ENCODE data around the gene COMMD2. TPM values are rescaled to one million over a fixed set of nuclear protein-coding genes. Genes with fewer than 3 reads are reported as not detected.

The COMMD2 gene
- total RNA-seq, 1 donor from 2014 or later: 31.8 TPM

DNA sequence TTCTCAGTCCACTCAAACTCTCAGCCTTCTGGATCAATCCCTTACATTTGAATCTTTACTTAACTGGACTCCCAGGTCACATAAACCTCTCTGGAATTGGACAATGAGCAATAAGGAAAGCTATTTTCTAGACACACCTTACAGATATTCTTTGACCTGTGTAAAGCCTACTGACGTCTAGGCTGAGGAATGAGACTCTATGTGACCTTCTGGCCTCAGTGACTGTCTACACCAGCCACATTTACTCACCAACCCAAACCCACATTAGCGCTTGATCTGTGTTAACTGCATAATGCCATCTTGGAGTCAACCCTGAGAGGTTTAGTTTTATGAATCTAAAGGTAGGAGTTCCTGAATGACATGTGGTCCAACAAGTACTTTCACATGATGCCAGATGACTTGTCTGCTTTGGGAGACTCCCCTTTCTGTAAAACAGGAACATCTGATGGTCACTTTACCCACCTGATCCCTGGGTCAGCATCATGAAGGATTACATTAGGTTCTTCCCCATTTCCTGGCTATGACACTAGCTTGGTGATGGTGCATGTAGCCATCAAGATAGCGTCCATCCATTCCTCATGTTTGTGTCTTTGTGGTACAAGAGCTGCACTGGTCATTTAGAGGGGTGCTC is 11.4 kb upstream of the COMMD2 start:
- no peak for DNase-seq

DNA sequence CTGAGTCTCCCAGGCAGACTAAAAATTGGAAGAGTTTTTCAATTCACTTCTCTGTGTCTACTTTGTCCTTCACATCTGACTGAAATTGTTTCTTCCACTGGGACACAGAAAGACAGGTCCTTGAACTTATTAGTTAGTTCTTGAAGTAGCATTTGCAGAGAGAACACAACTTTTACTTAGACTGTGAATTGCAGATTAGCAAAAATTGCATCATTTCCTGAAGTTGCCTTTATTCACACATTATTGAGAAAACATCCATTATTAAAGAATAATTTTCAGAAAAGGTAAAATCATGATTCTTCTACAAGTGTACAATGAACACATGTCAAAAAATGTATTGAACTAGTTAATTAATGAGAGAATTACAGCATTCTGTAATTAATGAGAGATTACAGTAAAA is 1.4 kb upstream of the COMMD2 start:
- DNase-seq: no peak

DNA sequence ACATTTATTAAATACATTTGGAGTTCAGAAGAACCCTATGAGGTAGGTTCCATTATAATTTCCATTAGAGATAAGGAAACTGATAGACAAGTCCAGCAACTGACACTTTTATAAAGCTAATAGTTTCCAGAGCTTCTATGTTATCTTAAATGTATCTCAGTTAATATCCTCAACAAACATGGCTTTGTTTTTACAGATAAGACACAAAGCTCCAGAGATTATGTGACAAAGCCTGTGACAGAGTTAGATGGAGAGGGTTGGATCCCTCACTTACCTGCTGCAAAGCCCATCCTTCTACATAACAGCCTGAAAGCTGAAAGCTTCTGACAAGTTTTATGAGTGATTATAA is 473 bp upstream of the COMMD2 start:
- no peak for DNase-seq

DNA sequence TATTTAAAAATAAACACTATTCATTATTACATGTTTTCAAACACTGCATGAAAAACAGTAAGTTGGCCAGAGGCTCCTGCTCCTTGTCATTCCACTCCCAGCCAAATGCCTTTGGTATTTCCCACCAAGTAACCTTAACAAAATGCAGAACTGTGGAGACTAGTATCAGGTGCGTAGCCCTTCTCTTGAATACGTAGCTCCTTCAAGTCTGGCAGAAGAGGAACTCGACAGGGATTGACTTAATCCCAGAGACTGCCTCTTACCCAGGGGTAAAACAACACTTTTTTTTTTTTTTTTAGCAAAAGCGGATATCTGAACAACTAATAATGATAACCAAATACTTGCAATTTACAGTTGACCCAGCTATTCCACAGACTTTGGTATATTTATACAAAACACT is 738 bp downstream of the COMMD2 start:
- no peak for DNase-seq

DNA sequence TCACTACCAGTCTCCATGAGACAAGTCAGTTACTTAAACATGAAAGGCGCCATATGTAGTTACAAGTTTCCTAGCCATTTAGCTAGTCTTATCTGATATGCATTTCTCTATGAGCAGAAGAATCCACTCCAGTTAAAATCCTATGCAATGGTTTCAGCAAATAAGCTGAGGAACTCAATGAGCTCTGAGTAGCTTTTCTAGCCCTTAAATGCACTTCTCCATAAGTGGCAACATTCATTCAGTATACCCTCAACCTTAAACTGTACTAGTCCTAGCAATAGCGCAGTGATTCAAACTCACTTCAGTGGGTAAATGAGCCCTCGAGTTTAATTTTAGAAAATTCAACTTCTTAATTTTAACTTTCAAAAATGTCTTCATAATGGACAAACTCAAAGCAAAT is 7.7 kb downstream of the COMMD2 start:
- DNase-seq: no peak

DNA sequence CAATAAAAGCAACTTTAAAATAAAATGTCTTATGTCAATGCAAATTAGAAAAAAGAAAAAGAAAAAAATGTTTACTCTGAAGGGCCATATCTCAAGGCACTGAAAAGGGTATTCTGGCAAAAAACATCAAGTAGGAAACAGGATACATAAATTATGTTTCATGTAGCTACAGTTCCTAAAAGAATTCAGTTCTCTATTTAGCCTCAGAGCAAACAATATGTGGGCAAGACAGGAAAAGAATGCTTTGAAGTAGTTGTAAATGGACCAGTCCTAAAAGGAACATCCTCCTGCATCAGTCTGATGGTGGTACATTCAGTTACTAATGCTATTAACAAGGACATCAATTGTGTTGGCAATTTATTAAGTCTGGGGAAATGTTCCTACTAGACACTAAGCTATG is 8.1 kb downstream of the COMMD2 start:
- no peak for DNase-seq

DNA sequence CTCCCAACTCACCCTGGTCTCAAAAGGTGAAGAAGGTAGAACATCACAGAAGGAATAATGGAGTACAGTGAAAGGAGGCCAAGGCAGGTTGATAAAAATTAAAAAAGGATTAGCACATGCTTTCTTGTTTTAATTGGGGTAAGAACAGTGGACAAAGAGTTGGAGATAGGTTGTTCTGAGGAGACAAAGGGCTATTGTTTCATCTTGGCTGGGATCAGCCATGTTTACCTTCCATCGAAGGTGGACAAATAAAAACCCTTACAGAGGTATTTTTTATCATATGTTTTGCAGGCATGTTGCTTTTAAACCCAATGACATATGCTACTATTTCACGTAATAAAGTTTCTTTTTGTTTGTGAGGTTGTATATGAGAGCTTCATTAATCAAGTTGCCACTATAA is 12.9 kb downstream of the COMMD2 start:
- DNase-seq: no peak

DNA sequence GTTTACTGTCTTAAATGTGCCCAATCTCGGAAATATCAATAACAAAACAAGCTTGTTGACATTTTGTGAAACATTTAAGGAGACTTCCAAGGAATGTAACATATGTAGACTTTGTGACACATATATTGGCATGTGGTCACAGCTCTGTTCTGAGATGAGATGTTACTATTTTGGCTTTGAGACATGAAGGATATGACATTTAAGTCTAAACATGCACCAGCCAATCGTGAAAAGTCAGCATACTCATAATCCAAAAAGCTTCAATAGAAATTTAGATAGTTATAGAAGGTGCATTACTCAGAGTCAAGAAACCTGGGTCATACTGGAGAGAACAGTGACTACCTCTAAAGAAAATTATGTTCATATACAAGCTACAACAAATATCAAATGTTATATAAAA is 13.4 kb downstream of the COMMD2 start:
- DNase-seq: no peak

DNA sequence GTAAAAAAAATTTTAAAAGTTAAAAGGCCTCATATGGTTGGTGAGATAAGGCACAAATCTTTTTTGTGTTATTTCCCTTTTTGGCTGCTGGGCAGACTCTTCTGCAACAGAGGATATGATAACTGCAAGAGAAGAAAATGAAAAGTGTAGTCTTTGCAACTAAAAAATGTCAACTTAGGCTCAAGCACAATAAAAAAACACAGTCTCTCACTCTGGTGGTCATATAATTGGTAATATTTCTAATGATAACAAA is 15.4 kb downstream of the COMMD2 start:
- DNase-seq: no peak

DNA sequence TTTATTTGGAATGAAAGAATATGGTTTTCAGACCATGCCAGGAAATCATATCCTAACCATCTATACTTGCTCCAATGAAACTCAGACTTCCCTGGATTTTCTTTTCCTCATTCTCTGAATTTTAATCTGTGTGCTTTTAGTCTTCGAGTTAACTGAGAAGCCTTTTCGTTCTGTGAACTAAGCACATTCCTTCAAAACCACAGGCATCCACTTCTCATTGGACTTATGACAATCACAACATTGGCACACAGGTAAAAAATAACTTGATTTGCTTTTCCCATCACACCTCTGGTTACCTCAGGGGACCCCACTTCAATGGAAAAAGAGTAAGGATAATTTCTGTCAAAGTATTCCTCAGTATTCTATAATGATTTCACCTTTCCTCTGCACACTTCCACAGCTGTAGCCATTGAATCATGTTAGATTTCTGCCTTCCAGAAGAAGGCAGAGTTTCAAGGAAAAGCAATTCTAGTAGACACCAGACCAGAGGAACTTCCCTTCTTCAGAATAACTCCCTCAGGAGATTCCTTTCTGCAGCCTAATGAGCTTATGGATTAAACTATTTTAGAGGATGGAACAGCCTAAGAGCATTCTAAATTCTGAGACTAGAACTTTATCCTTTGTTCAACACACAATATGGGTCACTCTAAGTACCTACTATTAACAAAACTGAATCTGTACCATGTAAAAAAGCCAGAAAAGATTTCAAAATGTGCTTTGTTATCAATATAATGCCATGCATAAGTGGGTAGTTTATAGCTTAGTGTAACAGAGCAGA is 15.9 kb downstream of the COMMD2 start:
- no peak for DNase-seq

DNA sequence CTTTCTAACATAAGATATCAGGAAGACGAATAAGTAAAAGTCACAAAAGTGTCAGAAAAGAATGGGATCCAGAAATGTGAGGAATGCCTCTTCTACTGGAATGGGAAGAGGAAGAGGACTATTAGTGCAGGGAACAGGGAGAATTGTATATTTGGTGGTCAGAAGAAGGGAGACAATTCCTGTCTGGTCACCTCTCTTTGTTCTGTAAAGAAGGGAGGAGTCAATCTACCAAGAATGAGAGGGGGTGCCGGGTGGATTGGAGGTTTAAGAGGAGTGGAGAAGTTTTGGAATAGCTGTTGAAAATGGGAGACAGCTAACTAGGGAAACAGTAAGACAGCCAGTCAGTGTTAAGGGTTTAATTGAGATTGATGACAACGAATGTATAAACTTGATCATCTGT is 20.1 kb downstream of the COMMD2 start:
- no peak for DNase-seq

DNA sequence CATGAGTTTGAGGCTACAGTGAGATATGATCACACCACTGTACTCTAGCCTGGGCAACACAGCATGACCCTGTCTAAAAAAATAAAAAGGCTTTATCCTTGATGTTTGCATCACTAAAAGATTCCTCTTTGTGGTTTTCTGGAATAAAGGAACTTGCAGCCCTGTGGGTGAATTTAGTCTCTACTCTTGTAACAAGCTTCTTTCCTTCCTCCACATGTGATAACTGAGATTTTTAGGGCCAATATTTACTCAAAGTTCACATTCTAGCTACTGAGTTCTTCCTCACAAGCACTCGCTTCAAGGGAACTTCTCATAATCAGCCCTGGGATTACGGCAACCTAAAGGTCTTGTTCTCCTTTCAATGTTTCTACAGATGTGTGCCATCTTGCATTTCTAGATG is 24.6 kb downstream of the COMMD2 start:
- no peak for DNase-seq

DNA sequence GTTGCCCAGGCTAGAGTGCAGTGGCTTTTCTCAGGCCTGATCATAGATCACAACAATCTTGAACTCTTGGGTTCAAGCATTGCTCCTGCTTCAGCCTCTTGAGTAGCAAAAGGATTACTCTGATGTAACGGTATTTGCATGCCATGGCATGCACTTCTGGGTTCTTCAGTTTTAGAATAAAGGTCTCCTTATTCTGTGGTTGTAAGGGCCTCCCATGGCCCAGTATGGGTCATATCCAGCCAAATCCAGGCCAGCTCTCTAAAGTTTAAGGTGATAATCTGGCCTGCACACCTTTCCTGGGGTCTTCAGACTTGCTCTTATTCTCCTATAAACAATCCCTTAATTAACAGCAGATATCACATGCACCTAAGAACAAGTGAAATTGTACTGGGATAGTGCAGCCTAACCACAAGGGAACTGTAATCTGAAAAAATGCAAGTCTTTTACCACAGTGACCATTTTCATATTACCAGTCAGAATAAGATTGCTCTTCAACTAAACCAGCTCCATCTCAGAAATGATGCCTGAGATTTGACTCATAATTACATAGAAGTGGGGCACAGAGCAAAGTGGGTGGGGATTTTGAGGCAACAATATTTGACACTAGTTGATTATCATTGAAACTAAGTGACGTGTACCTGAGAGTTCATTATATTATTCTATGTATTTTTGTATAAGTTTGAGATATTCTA is 25.4 kb downstream of the COMMD2 start:
- DNase-seq: no peak

DNA sequence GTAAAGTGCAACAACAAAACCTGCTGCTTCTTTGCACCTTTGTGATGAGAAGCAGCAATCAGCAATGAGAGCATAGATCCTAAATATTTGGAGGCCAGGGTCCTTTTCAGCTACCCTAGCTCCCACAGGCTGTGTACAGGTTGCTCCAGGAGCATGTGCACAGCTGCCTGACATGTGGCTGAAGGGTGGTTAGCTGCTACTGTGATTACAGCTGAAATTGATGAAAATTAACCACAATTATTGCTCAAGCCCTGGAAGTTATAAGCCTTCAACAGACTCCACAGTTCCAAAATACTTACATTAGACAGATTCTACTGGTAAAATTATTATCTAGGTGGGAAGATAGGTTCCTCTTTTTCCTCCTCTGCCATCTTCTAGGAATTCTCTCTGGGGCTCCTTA is 28.5 kb downstream of the COMMD2 start:
- DNase-seq: no peak

DNA sequence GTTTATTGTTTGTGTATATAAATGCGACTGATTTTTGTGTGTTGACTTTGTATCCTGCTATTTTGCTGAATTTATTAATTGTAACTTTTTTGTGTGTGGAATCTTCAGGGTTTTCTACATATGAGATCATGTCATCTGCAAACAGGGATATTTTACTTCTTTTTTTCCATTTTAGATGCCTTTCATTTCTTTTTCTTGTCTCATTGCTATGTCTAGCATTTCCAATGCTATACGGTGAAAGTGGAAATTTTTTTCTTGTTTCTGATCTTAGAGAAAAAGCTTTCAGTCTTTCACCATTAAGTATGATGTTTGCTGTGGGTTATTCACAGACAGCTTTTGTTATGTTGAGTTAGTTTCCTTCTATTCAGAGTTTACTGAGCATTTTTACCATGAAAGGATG is 31.4 kb downstream of the COMMD2 start:
- DNase-seq: no peak

DNA sequence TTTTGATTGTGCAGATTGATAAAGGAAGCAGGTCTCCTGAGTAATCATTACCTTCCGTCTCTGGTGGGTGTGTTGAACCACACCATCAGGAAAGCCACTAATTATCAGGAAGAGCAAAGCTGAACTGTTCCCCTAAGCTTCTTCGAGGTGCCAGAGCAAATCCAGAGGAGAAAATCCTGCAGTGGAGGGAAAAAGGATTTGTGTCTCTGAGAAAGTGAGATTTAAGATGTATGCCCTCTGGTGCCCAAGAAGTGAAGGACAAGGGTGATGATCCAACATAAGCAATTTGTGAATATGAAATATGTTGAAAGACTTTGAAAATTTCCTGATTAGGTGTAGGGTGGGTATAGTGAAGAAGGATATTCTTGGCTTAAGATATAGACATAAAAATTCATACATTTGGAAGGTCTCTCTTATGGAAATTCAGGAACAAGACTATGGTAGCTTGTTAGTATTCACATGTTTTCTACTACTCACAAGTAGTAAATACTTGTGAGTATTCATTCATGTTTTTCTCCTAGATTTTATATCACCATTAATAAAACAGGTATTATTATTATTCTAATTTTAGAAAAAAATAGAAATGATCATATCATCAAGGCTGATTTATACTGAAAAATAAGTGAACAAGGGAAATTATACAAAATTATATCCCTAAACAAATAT is 34.8 kb downstream of the COMMD2 start:
- DNase-seq: peak; percentile 75

DNA sequence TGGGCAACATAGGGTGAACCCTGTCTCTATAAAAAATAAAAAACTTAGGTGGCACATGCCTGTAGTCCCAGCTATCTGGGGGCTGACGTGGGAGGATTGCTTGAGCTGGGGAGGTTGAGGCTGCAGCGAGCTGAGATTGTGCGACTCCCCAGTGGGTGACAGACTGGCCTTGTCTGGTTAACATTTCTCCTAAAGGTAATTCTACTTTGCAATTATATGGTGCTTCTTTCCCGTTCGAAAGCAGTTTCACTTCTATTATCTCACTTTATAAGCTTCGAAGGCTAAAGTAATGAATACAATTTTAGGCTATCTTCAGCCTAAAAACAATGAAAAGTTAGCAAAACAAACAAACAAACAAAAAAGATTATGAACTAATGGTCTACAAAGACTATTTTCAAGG is 35.3 kb downstream of the COMMD2 start:
- no peak for DNase-seq

DNA sequence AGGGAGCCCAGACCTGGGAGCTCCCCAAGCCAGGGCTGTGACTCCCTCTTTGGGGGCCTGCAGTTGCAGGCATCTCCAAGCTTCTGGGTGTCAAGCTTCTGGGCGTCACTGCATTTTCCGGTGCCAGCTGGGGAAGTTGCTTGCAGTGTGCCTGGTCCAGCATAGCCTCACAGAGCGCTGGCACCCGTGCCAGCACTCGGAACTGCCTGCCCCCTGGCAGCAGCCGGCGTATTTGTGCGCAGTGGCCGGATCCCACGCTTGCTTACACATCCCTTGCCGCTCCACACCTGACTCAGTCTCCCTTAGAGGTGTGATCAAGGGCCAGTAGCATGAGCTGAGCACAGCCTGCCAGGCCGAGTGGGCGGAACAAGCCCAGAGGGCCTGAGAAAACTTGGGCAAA is 37.0 kb downstream of the COMMD2 start:
- DNase-seq: no peak

DNA sequence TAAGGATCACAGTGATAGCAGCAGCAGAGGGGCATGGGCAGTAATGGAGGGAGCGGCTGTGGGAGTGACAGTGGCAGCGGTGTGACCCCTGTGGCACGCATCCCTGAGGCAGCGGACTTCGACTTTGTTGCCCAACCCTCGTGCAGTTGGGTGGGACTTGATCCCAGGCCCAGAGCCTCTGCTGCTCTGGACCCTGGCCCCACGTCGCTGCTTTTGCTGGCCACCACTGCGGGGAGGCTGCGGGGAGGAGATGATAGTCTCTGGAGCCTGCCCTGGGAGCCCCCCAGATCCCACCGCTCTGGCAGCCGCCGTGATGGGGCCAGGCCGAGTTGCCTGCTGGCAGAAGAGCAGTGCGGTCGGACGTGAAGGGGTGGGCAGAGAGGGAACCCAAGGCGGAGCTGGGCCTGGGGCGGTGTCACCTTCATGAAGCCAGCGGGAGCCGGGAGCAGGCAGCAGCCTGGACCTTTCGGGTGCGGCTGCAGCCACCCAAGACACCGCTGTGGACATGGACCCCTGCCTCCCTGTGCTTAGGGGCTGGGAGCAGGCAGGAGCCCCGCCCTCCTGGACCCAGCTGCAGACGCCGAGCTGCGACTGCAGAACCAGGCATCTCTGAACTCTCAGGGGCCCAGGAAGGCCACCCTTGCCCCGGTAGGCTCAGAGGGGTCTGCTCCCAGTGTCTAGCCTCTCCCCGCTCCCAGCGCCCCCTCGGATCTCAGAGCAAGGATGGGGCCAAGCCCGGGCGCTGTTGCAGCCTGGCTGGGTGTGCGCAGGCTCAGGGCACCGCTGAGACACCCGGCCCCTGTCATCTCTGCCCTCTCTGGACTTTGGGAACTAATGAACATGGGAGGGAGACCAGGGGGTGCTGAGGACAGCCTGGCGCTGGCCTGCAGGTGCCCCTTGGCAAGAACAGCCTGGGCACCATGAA is 38.3 kb downstream of the COMMD2 start:
- no peak for DNase-seq

DNA sequence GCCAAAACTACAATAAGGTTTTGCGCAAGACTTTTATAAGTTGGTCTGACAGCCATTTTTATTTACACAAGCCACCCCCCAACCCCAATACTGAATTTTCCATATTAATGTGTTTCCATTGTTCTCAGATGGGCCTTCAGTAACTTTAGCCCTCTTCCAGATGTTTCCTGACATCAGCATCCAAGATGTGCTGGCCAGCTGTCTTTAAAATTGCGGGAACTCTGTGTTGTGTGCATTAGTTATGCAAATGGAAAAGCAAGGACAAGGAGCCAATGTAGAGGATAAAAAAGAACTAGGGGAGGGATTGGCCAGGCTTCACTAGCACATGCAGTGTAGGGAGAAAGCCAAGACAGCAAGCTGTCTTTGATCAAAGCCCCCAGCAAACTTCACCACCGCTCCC is 45.4 kb downstream of the COMMD2 start:
- DNase-seq: peak; percentile 99

DNA sequence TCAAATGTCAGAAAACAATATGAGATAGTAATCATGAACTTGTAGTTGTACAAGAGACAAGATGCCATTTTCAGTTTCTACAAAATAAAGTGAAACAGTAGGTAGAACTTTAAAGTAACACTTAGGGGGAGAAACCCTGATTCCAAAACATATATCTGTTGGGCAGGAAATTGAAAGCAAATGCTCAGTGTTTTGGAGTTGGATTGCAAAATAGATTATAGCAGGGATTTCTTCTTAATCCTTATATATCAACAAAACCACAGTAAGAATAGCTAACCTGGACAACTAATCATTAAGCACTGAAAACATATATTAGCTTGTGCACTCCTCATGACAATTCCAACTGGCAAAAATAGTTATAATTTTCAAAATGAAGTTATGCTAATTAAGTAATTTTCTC is 46.9 kb downstream of the COMMD2 start:
- peak; percentile 11 for DNase-seq

DNA sequence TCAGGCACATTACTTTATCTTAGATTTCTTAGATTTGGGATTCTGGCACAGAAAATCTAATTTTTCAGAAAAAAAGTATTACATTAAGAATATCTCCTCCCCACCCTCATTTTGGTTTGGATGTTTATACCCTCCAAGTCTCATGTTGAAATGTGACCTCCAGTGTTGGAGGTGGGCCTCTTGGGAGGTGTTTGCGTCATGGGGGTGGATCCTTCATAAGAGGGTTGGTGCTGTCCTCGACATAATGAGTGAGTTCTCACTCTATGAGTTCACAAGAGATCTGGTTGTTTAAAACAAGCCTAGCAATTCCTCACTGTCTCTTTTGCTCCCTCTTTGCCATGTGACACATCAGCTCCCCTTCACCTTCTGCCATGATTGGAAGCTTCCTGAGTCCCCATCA is 48.8 kb downstream of the COMMD2 start:
- peak; percentile 90 for DNase-seq

Data from skin of body (tissue), 2 donors.